Ishikawa (cell line): Measurements from ENCODE around the gene HRC.

Source experiments
- CREB1 ChIP-seq: IDR thresholded peaks from 2 replicates; pipeline ENCODE4 v1.6.1; 2012; ENCODE audit warnings: low read depth
- EGR1 ChIP-seq: IDR thresholded peaks from 2 replicates; pipeline ENCODE4 v1.6.1; 2012
- EP300 ChIP-seq: IDR thresholded peaks from 2 replicates; pipeline ENCODE4 v1.6.1; 2012; ENCODE audit warnings: borderline replicate concordance
- TAF1 ChIP-seq: IDR thresholded peaks from 2 replicates; pipeline ENCODE4 v1.6.1; 2012; ENCODE audit warnings: low read depth, mild to moderate bottlenecking
- TCF12 ChIP-seq: IDR thresholded peaks from 2 replicates; pipeline ENCODE4 v1.6.1; 2012; ENCODE audit warnings: low read depth
- ZBTB7A ChIP-seq: IDR thresholded peaks from 2 replicates; pipeline ENCODE4 v1.6.1; 2012; ENCODE audit warnings: low read depth
- TF ChIP-seq, protein P1 (sequence below): IDR thresholded peaks from 2 replicates; pipeline ENCODE4 v1.6.1; 2012; ENCODE audit warnings: low read depth, mild to moderate bottlenecking

DNA sequence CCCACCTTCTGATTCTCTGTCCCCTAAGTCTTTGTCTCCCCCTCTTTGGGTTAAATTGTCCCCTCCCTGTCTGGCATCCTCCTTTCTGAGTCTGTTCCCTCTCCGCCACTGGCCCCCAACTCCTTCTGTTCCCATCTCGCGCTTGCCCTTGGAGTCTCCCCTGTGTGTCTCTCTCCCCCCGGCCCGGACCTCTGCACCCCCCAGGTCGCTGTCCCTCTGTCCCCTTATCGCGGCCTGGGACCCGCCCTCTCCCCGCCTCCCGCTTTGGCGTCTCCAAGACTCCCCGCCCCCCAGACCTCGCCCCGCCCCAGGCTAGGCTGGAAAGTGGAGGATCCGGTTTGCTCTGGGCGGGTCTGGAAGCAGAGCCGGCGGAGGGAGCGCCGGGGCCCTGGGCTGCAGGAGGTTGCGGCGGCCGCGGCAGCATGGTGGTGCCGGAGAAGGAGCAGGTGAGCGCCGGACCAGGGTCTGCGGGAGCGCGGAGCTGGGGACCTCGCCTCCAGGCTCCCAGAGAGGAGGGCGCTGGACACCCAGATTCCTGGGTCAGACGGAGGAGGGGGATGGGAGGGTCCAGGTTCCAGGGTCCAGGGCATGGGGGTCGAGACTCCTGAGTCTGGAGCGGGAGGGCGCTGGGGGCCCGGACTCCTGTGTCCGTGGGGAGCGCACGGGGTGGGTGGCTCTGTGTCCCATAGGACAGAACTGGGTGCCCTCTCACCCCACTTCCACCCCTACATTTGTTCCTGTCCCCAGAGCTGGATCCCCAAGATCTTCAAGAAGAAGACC lies 2.4 kb upstream of the HRC start, which contains the start of gene TRPM4:
- TF ChIP-seq TAF1 (peak; percentile 82), TCF12 (peak; percentile 56; the same call in 1 of the 2 replicates), CREB1 (no peak), ZBTB7A (peak; percentile 94), EGR1 (no peak), EP300 (no peak)
- TF ChIP-seq, protein P1, sequence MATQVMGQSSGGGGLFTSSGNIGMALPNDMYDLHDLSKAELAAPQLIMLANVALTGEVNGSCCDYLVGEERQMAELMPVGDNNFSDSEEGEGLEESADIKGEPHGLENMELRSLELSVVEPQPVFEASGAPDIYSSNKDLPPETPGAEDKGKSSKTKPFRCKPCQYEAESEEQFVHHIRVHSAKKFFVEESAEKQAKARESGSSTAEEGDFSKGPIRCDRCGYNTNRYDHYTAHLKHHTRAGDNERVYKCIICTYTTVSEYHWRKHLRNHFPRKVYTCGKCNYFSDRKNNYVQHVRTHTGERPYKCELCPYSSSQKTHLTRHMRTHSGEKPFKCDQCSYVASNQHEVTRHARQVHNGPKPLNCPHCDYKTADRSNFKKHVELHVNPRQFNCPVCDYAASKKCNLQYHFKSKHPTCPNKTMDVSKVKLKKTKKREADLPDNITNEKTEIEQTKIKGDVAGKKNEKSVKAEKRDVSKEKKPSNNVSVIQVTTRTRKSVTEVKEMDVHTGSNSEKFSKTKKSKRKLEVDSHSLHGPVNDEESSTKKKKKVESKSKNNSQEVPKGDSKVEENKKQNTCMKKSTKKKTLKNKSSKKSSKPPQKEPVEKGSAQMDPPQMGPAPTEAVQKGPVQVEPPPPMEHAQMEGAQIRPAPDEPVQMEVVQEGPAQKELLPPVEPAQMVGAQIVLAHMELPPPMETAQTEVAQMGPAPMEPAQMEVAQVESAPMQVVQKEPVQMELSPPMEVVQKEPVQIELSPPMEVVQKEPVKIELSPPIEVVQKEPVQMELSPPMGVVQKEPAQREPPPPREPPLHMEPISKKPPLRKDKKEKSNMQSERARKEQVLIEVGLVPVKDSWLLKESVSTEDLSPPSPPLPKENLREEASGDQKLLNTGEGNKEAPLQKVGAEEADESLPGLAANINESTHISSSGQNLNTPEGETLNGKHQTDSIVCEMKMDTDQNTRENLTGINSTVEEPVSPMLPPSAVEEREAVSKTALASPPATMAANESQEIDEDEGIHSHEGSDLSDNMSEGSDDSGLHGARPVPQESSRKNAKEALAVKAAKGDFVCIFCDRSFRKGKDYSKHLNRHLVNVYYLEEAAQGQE = no peak
